HEK293T (cell line): ENCODE measurements around the gene MZB1.

Experiments used
- CTCF ChIA-PET: fragments of 350-600 bp; formaldehyde crosslinking; extraction: SDS; loops from one replicate; lab custom pipeline; 2021; ENCODE audit warnings: antibody characterized with exemption, inconsistent platforms; lab: Yijun Ruan, JAX
- POLR2A ChIA-PET: fragments of 350-600 bp; formaldehyde crosslinking; extraction: SDS; loops from one replicate; lab custom pipeline; 2020; ENCODE audit warnings: antibody characterized with exemption, inconsistent platforms; lab: Yijun Ruan, JAX
- DNase-seq: peaks from one replicate; pipeline ENCODE4 v3.0.0; 2012; ENCODE audit warnings: mixed read lengths; ENCODE audit errors: extremely low spot score
- ARNT ChIP-seq: fragments of 450-650 bp; IDR thresholded peaks from 2 replicates; pipeline ENCODE4 v1.6.1; 2017; ENCODE audit warnings: mild to moderate bottlenecking
- BHLHE40 ChIP-seq: fragments of 450-650 bp; IDR thresholded peaks from 2 replicates; pipeline ENCODE4 v1.6.1; 2016; ENCODE audit warnings: mild to moderate bottlenecking, moderate library complexity, borderline replicate concordance
- CTBP1 ChIP-seq: fragments of 450-650 bp; IDR thresholded peaks from 2 replicates; pipeline ENCODE4 v1.6.1; 2016; ENCODE audit warnings: borderline replicate concordance
- ELF4 ChIP-seq: fragments of 450-650 bp; IDR thresholded peaks from 2 replicates; pipeline ENCODE4 v1.6.1; 2017; ENCODE audit warnings: antibody characterized with exemption
- FOXA1 ChIP-seq: fragments of 450-650 bp; IDR thresholded peaks from 2 replicates; pipeline ENCODE4 v1.6.1; 2016; ENCODE audit warnings: mild to moderate bottlenecking
- FOXK2 ChIP-seq: fragments of 450-650 bp; IDR thresholded peaks from 2 replicates; pipeline ENCODE4 v1.6.1; 2016; ENCODE audit warnings: mild to moderate bottlenecking
- FOXM1 ChIP-seq: fragments of 450-650 bp; IDR thresholded peaks from 2 replicates; pipeline ENCODE4 v1.6.1; 2017; ENCODE audit warnings: mild to moderate bottlenecking, borderline replicate concordance
- HDGF ChIP-seq: fragments of 450-650 bp; IDR thresholded peaks from 2 replicates; pipeline ENCODE4 v1.6.1; 2017; ENCODE audit warnings: antibody characterized with exemption, borderline replicate concordance
- L3MBTL2 ChIP-seq: fragments of 450-650 bp; conservative IDR thresholded peaks from 2 replicates; pipeline ENCODE4 v1.6.1; 2016; ENCODE audit warnings: mild to moderate bottlenecking
- LEF1 ChIP-seq: fragments of 450-650 bp; IDR thresholded peaks from 2 replicates; pipeline ENCODE4 v1.6.1; 2017; ENCODE audit warnings: mild to moderate bottlenecking, borderline replicate concordance
- NFRKB ChIP-seq: fragments of 450-650 bp; IDR thresholded peaks from 2 replicates; pipeline ENCODE4 v1.6.1; 2016; ENCODE audit warnings: mild to moderate bottlenecking, moderate library complexity
- SP1 ChIP-seq: fragments of 450-650 bp; IDR thresholded peaks from 2 replicates; pipeline ENCODE4 v1.6.1; 2017
- SUZ12 ChIP-seq: fragments of 450-650 bp; IDR thresholded peaks from 2 replicates; pipeline ENCODE4 v1.6.1; 2016; ENCODE audit warnings: mild to moderate bottlenecking
- TARDBP ChIP-seq: fragments of 450-650 bp; IDR thresholded peaks from 2 replicates; pipeline ENCODE4 v1.6.1; 2016
- ZNF384 ChIP-seq: fragments of 450-650 bp; IDR thresholded peaks from 2 replicates; pipeline ENCODE4 v1.6.1; 2016
- TF ChIP-seq, protein P1 (sequence below): fragments of 450-650 bp; IDR thresholded peaks from 2 replicates; pipeline ENCODE4 v1.6.1; 2016

The MZB1 gene

DNA sequence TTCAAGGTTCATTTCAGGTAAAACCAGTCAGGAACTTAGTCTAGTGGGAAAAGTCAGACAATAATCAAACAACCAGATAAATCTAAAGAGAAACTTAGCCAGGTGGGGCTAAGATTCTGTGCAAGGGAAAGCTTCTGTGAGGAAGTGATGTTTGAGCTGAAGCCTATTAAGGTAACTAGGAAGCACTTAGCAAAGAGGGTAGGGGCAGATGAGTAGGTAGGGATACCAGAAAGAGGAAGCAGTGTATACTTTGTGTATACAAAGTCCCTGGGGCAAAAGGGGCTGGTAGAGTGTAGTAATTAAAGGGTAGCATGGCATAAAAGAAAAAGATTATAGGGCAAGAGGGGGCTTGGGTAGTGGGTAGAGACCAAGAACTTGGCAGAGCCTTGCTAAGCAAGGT lies 17.8 kb upstream of the MZB1 start:
- TF ChIP-seq SUZ12: no peak
- TF ChIP-seq L3MBTL2: no peak
- no peak for TF ChIP-seq HDGF
- TF ChIP-seq, protein P1, sequence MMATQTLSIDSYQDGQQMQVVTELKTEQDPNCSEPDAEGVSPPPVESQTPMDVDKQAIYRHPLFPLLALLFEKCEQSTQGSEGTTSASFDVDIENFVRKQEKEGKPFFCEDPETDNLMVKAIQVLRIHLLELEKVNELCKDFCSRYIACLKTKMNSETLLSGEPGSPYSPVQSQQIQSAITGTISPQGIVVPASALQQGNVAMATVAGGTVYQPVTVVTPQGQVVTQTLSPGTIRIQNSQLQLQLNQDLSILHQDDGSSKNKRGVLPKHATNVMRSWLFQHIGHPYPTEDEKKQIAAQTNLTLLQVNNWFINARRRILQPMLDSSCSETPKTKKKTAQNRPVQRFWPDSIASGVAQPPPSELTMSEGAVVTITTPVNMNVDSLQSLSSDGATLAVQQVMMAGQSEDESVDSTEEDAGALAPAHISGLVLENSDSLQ: no peak
- no peak for TF ChIP-seq FOXK2
- CTCF ChIA-PET: interaction anchor here (0.9 to 1.1 kb wide), 2 partner anchors 14 to 15 kb away, joined by 3 to 5 read pairs; no protein-coding TSS in a partner anchor
- POLR2A ChIA-PET: no interaction called here
- DNase-seq: no peak

DNA sequence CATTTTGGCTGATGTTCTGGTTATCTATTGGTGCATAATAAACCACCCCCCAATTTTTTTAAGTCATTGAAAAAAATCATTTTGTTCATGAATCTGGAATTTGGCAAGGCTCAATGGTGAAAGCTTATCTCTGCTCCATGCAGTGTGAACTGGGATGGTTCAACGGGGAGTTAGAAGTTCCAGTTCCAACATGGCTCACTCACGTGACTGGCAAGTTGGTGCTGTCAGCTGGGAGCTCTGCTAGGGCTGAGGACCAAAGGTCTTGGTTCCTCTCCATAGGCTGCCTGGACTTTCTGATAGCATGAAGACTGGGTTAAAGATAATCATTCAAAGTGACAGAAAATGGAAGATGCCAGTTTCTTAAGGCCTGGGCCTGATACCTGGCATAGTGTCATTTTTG lies 17.2 kb upstream of the MZB1 start:
- TF ChIP-seq FOXK2: no peak
- TF ChIP-seq L3MBTL2: no peak
- no peak for DNase-seq
- POLR2A ChIA-PET: interaction anchor here (1.0 to 1.7 kb wide), 3 partner anchors 32 to 114 kb away, joined by 3 to 6 read pairs (median 4); partner anchors contain the start of genes DNAJC18, MATR3 and PAIP2
- CTCF ChIA-PET: interaction anchor here (0.9 to 1.1 kb wide), 2 partner anchors 14 to 16 kb away, joined by 3 to 5 read pairs; no protein-coding TSS in a partner anchor

DNA sequence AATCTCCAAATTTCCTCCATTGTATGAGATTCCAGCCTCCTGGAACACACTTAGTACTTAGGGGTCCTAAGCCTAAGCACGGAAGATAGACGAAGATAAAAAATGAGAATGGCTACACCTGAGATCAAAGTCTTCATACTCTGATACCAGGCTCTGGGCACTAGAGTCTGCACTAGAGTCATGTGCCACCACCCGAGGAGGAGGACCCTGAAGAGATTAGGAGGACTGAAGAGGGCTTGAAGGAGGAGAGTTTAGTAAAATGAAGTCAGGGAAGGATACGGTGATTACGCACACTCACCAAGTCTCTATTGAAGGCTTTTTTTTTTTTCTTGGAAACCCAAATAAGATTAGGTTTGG lies 14.7 kb upstream of the MZB1 start:
- no peak for DNase-seq
- no peak for TF ChIP-seq ARNT
- TF ChIP-seq SP1: no peak
- no peak for TF ChIP-seq LEF1
- TF ChIP-seq ZNF384: no peak
- no peak for TF ChIP-seq FOXA1
- TF ChIP-seq BHLHE40: no peak
- no peak for TF ChIP-seq FOXK2
- no peak for TF ChIP-seq NFRKB
- TF ChIP-seq, protein P1: no peak
- TF ChIP-seq FOXM1: no peak
- TF ChIP-seq ELF4: no peak
- no peak for TF ChIP-seq SUZ12
- TF ChIP-seq L3MBTL2: no peak
- TF ChIP-seq HDGF: no peak
- no peak for TF ChIP-seq CTBP1
- TF ChIP-seq TARDBP: no peak
- POLR2A ChIA-PET: interaction anchor here (0.7 to 1.4 kb wide), 4 partner anchors 13 to 110 kb away, joined by 3 to 6 read pairs (median 4); partner anchors contain the start of gene PAIP2
- CTCF ChIA-PET: interaction anchor here (1.0 kb wide), 1 partner anchor 38 kb away, joined by 3 read pairs; no protein-coding TSS in a partner anchor

DNA sequence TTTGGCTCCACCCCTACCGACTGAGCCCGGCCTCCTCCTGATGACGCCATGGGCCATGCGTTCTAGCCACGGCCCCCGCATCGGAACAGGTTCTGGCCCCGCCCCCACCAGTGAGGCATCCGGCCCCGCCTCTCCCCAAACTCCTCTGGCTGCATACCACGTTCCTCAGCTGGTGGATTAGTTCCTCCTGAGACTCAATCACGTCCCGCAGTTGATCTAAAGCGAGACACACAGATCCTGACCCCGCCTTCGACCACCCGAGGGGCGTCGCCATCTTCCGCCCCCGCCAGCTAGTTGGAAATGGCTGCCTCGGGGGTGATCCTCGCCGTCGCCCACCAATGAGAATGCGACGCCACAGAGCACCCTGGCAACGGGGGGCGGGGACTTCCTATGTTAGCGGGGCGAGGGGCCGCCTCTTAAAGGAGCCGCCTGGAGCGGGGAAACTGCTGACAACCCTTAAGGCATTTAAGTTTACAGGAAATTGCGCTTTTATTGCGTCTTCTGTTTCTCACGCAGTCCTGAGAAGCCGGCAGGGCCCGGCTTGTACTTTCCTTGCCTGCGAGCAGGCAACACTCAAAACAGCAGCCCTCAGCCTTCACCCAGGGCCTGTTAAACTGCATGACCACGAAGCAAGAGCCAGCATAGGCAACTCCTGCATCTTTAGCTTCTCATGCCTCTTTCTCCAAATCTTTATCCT lies 14.2 kb upstream of the MZB1 start, which contains the start of gene SPATA24:
SPATA24 (minus strand) TSS at position 303 of the 697 bp plus-strand sequence; CDS start at position 274, 29 bp downstream.
- TF ChIP-seq ELF4: no peak
- TF ChIP-seq L3MBTL2: peak; percentile 87
- TF ChIP-seq ARNT: no peak
- TF ChIP-seq FOXK2: no peak
- DNase-seq: peak; percentile 97
- CTCF ChIA-PET: interaction anchor here (0.7 to 1.0 kb wide), 2 partner anchors 39 to 137 kb away, joined by 3 read pairs; no protein-coding TSS in a partner anchor
- POLR2A ChIA-PET: interaction anchor here (0.6 to 1.4 kb wide), 6 partner anchors 13 to 195 kb away, joined by 3 to 6 read pairs (median 4); partner anchors contain the start of gene PAIP2

DNA sequence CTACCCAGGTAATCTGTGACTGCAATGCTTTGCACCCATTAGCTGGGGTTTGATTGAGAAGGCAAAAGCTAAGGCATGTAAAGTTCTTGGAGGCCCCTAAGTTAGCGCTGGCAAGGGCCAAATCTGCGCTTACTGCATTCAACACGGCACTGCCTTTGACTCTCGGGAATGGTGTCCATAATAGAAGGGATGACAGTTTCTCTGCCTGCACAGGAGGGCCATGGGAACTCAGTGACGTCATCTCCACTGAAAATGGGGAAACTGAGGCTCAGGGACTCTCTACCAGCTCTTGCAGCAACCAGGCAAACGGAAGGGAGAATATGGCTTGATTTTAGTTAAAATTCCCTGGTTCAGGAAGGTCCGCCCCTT lies 13.7 kb upstream of the MZB1 start:
- ChIA-PET POLR2A (interaction anchor here (0.7 to 1.4 kb wide), 3 partner anchors 29 to 109 kb away, joined by 3 to 5 read pairs (median 4); no protein-coding TSS in a partner anchor), CTCF (interaction anchor here (0.7 to 1.0 kb wide), 2 partner anchors 39 to 136 kb away, joined by 3 read pairs; no protein-coding TSS in a partner anchor)
- DNase-seq: no peak
- TF ChIP-seq BHLHE40 (no peak), ARNT (no peak), ELF4 (no peak), NFRKB (no peak), TARDBP (no peak), ZNF384 (no peak), L3MBTL2 (no peak), FOXM1 (no peak), HDGF (no peak), FOXA1 (no peak), SP1 (no peak), CTBP1 (no peak), SUZ12 (no peak), LEF1 (no peak), FOXK2 (no peak)
- TF ChIP-seq, protein P1: no peak

DNA sequence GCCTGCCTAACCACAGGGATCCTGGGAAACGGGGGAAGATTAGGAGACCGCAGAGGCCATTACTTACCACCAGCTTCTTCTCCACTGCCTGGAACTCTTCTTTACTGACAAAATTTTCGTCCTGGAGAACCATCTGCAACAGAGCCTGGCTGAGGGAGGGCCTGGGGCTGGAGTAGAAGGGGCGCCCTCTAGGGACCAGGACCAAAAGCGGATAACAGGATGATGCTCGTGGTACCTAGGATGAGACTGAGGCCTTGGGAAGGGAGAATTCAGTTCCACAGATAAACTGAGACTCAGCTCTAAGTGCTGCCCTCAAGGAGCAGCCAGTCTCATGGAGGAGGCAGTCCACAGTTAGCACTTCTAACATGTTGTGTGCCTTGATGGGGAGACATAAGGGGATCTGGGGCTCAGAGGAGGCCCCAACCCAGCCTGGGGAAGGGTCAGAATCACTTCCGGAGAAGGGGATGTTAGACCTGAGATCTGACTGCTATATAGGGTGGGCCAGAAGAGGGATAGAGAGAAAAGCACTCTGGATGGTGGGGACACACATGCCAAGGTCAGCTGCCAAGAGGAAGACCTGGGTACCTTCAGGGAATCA lies 12.9 kb upstream of the MZB1 start:
- CTCF ChIA-PET: interaction anchor here (0.7 to 1.5 kb wide), 6 partner anchors 12 to 130 kb away, joined by 3 to 7 read pairs (median 4); partner anchors contain the start of gene PAIP2
- TF ChIP-seq SUZ12 (no peak), ZNF384 (no peak), FOXM1 (no peak), HDGF (no peak), L3MBTL2 (no peak), LEF1 (no peak), FOXA1 (no peak), SP1 (no peak), ARNT (no peak), NFRKB (no peak)
- TF ChIP-seq, protein P1: no peak
- peak; percentile 72 for DNase-seq
- POLR2A ChIA-PET: interaction anchor here (0.7 to 1.3 kb wide), 4 partner anchors 15 to 130 kb away, joined by 3 to 4 read pairs (median 3); no protein-coding TSS in a partner anchor
